GM12878 (cell line): ENCODE measurements around the gene TMC6. TPM values are rescaled to one million over a fixed set of nuclear protein-coding genes. Genes with fewer than 3 reads are reported as not detected.

Experiments used
- ASH2L ChIP-seq: fragments of 300-600, 200-600 bp; sonication (generic); IDR thresholded peaks from 2 replicates; pipeline ENCODE4 v1.6.1; 2017; ENCODE audit warnings: low read depth, mild to moderate bottlenecking, borderline replicate concordance
- CBX3 ChIP-seq: fragments of 200-600 bp; sonication (generic); IDR thresholded peaks from 2 replicates; pipeline ENCODE4 v1.6.1; 2016; ENCODE audit warnings: low read depth, borderline replicate concordance
- CBX5 ChIP-seq: sonication (generic); IDR thresholded peaks from 2 replicates; pipeline ENCODE4 v1.6.1; 2016; ENCODE audit warnings: low read depth, moderate library complexity, mild to moderate bottlenecking, inconsistent platforms
- EP300 ChIP-seq, 2 experiments: fragments of 150-350 bp in 1 of 2; IDR thresholded peaks; 2 replicates each; pipeline ENCODE4 v1.6.1; 2011 to 2012; ENCODE audit warnings: low read depth in 2 of 2, low read length in 2 of 2, borderline replicate concordance in 1 of 2, improper control_type of control experiment in 1 of 2, inconsistent platforms in 1 of 2; ENCODE audit not compliant: control insufficient read depth in 1 of 2
- FOS ChIP-seq: IDR thresholded peaks from 3 replicates; pipeline ENCODE4 v1.6.1; 2011; ENCODE audit warnings: borderline replicate concordance; ENCODE audit not compliant: insufficient read length; ENCODE audit errors: extremely low read depth
- HDAC6 ChIP-seq: fragments of 200-600 bp; sonication (generic); IDR thresholded peaks from one replicate; pipeline ENCODE4 v1.8.0; 2017; ENCODE audit warnings: antibody characterized with exemption; ENCODE audit not compliant: unreplicated experiment
- JUND ChIP-seq: IDR thresholded peaks from 2 replicates; pipeline ENCODE4 v1.6.1; 2012; ENCODE audit warnings: low read depth, mild to moderate bottlenecking, low read length, improper control_type of control experiment, moderate library complexity
- MTA3 ChIP-seq: IDR thresholded peaks from 2 replicates; pipeline ENCODE4 v1.6.1; 2012; ENCODE audit warnings: low read length, inconsistent platforms, borderline replicate concordance
- MXI1 ChIP-seq: fragments of 150-350 bp; IDR thresholded peaks from 2 replicates; pipeline ENCODE4 v1.6.1; 2011; ENCODE audit warnings: low read depth, mild to moderate bottlenecking, inconsistent platforms, low read length, improper control_type of control experiment
- NFYB ChIP-seq: IDR thresholded peaks from 2 replicates; pipeline ENCODE4 v1.6.1; 2011; ENCODE audit warnings: low read depth, mild to moderate bottlenecking, low read length, improper control_type of control experiment, moderate library complexity; ENCODE audit not compliant: insufficient read depth
- NR2F1 ChIP-seq: fragments of 450-650 bp; conservative IDR thresholded peaks from 2 replicates; pipeline ENCODE4 v1.6.1; 2017; ENCODE audit warnings: mild to moderate bottlenecking
- POLR2A ChIP-seq: IDR thresholded peaks from 2 replicates; pipeline ENCODE4 v1.6.1; 2011; ENCODE audit warnings: low read depth, mild to moderate bottlenecking, low read length
- POLR2AphosphoS5 ChIP-seq: IDR thresholded peaks from 2 replicates; pipeline ENCODE4 v1.6.1; 2011; ENCODE audit warnings: mild to moderate bottlenecking, low read length, inconsistent platforms
- RELA ChIP-seq: fragments of 450-650 bp; IDR thresholded peaks from 2 replicates; pipeline ENCODE4 v1.8.0; 2014; ENCODE audit warnings: borderline replicate concordance; ENCODE audit not compliant: partially characterized antibody
- SP1 ChIP-seq: IDR thresholded peaks from one replicate; pipeline ENCODE4 v1.6.1; 2011; ENCODE audit warnings: low read depth, low read length
- ZSCAN29 ChIP-seq: fragments of 450-650 bp; IDR thresholded peaks from 2 replicates; pipeline ENCODE4 v1.6.1; 2017; ENCODE audit warnings: mild to moderate bottlenecking, moderate library complexity
- polyA plus RNA-seq, 11 experiments: library from polyadenylated mRNA; depleted of rRNA in 4 of 11; unstranded in 6 of 11; stranded (reverse) in 5 of 11; fragments of >200 nt; fragmentation: Nextera tagmentation in 4 of 11; fragmentation: Illumina TruSeq in 1 of 11; extraction: Ambion mirVana in 4 of 11; extraction: Trizol in 1 of 11; gene quantifications; 1 replicate in 1 of 11; 2 replicates in 10 of 11; pipeline versions ENCODE4 v1.2.1 to v1.2.3, GENCODE V29; 2011 to 2016; ENCODE audit warnings: inconsistent platforms in 2 of 11, missing spikeins in 2 of 11, low read depth in 1 of 11
- total RNA-seq, 4 experiments: library from RNA; depleted of rRNA in 3 of 4; stranded (reverse); fragments of >200 nt in 3 of 4; fragmentation: Illumina TruSeq in 1 of 4; extraction: Trizol in 1 of 4; gene quantifications; 2 replicates each; pipeline versions ENCODE4 v1.2.1 to v1.2.3, GENCODE V29; 2013 to 2021
- TF ChIP-seq, protein P1 (sequence below): fragments of 450-650 bp; IDR thresholded peaks from 2 replicates; pipeline ENCODE4 v1.6.1; 2017; ENCODE audit warnings: mild to moderate bottlenecking, moderate library complexity
- TF ChIP-seq, protein P2 (sequence below): IDR thresholded peaks from 2 replicates; pipeline ENCODE4 v1.6.1; 2012; ENCODE audit warnings: mild to moderate bottlenecking, low read depth, low read length
- TF ChIP-seq, protein P3 (sequence below): IDR thresholded peaks from 2 replicates; pipeline ENCODE4 v1.6.1; 2012; ENCODE audit warnings: low read depth, low read length, improper control_type of control experiment
- TF ChIP-seq, protein P4 (sequence below): IDR thresholded peaks from 2 replicates; pipeline ENCODE4 v1.6.1; 2011; ENCODE audit warnings: low read depth, low read length, improper control_type of control experiment, borderline replicate concordance
- TF ChIP-seq, protein P5 (sequence below): IDR thresholded peaks from 2 replicates; pipeline ENCODE4 v1.6.1; 2011; ENCODE audit warnings: borderline replicate concordance, low read depth, mild to moderate bottlenecking, moderate library complexity, low read length; ENCODE audit not compliant: insufficient read depth, poor library complexity, severe bottlenecking

TMC6 gene
- total and polyA plus RNA-seq, 10 of the 15 experiments (the other 5 are each of a cell fraction or from before 2014, with no cell fraction given): 1.9 to 232 (median 60.6) TPM

DNA sequence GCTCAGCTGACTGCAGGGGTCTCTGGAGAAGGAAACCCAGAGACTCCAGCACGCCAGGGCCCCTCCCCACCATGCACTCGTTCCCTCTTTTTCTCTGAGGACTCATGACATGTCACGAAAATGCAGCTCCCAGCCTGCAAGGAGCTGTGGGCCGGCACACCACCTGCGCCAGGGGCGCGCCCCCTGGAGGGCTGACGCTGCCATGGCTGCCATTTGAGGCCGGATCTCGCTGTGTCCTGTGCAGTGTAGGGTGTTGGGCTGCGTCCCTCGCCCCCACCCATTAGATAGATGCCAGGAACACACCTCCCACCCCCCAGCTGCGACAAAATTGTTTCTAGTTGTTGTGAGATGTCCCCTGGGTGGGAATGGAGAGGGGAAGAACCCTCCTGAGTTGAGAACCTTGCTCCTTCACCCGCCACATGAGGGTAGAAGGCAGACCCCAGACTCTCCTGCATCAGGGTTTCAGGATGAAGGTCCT, 48.0 kb upstream of the TMC6 start (continued):
- TF ChIP-seq, protein P1, sequence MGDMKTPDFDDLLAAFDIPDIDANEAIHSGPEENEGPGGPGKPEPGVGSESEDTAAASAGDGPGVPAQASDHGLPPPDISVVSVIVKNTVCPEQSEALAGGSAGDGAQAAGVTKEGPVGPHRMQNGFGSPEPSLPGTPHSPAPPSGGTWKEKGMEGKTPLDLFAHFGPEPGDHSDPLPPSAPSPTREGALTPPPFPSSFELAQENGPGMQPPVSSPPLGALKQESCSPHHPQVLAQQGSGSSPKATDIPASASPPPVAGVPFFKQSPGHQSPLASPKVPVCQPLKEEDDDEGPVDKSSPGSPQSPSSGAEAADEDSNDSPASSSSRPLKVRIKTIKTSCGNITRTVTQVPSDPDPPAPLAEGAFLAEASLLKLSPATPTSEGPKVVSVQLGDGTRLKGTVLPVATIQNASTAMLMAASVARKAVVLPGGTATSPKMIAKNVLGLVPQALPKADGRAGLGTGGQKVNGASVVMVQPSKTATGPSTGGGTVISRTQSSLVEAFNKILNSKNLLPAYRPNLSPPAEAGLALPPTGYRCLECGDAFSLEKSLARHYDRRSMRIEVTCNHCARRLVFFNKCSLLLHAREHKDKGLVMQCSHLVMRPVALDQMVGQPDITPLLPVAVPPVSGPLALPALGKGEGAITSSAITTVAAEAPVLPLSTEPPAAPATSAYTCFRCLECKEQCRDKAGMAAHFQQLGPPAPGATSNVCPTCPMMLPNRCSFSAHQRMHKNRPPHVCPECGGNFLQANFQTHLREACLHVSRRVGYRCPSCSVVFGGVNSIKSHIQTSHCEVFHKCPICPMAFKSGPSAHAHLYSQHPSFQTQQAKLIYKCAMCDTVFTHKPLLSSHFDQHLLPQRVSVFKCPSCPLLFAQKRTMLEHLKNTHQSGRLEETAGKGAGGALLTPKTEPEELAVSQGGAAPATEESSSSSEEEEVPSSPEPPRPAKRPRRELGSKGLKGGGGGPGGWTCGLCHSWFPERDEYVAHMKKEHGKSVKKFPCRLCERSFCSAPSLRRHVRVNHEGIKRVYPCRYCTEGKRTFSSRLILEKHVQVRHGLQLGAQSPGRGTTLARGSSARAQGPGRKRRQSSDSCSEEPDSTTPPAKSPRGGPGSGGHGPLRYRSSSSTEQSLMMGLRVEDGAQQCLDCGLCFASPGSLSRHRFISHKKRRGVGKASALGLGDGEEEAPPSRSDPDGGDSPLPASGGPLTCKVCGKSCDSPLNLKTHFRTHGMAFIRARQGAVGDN: peak; percentile 24; the same call in 1 of the 2 replicates
- TF ChIP-seq NFYB (no peak), MXI1 (no peak; the same call in 1 of the 2 replicates), MTA3 (no peak; the same call in 1 of the 2 replicates), JUND (no peak), NR2F1 (no peak), CBX3 (no peak), POLR2AphosphoS5 (peak; percentile 75; the same call in 1 of the 2 replicates), HDAC6 (no peak), CBX5 (no peak), RELA (peak; percentile 9), ZSCAN29 (no peak), SP1 (no peak), FOS (no peak), ASH2L (no peak), POLR2A (peak; percentile 75), EP300 (IDR thresholded peaks at IDR 0.05; ENCODE audit: borderline replicate concordance in 1 of 2, control insufficient read depth in 1 of 2, low read depth in 2 of 2, low read length in 2 of 2) (no peak)
- TF ChIP-seq, protein P2, sequence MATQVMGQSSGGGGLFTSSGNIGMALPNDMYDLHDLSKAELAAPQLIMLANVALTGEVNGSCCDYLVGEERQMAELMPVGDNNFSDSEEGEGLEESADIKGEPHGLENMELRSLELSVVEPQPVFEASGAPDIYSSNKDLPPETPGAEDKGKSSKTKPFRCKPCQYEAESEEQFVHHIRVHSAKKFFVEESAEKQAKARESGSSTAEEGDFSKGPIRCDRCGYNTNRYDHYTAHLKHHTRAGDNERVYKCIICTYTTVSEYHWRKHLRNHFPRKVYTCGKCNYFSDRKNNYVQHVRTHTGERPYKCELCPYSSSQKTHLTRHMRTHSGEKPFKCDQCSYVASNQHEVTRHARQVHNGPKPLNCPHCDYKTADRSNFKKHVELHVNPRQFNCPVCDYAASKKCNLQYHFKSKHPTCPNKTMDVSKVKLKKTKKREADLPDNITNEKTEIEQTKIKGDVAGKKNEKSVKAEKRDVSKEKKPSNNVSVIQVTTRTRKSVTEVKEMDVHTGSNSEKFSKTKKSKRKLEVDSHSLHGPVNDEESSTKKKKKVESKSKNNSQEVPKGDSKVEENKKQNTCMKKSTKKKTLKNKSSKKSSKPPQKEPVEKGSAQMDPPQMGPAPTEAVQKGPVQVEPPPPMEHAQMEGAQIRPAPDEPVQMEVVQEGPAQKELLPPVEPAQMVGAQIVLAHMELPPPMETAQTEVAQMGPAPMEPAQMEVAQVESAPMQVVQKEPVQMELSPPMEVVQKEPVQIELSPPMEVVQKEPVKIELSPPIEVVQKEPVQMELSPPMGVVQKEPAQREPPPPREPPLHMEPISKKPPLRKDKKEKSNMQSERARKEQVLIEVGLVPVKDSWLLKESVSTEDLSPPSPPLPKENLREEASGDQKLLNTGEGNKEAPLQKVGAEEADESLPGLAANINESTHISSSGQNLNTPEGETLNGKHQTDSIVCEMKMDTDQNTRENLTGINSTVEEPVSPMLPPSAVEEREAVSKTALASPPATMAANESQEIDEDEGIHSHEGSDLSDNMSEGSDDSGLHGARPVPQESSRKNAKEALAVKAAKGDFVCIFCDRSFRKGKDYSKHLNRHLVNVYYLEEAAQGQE: no peak
- TF ChIP-seq, protein P3, sequence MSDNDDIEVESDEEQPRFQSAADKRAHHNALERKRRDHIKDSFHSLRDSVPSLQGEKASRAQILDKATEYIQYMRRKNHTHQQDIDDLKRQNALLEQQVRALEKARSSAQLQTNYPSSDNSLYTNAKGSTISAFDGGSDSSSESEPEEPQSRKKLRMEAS: 0 out of 2 replicates have a peak, but pooled peaks have one; percentile 35
- TF ChIP-seq, protein P4, sequence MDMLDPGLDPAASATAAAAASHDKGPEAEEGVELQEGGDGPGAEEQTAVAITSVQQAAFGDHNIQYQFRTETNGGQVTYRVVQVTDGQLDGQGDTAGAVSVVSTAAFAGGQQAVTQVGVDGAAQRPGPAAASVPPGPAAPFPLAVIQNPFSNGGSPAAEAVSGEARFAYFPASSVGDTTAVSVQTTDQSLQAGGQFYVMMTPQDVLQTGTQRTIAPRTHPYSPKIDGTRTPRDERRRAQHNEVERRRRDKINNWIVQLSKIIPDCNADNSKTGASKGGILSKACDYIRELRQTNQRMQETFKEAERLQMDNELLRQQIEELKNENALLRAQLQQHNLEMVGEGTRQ: no peak
- TF ChIP-seq, protein P5, sequence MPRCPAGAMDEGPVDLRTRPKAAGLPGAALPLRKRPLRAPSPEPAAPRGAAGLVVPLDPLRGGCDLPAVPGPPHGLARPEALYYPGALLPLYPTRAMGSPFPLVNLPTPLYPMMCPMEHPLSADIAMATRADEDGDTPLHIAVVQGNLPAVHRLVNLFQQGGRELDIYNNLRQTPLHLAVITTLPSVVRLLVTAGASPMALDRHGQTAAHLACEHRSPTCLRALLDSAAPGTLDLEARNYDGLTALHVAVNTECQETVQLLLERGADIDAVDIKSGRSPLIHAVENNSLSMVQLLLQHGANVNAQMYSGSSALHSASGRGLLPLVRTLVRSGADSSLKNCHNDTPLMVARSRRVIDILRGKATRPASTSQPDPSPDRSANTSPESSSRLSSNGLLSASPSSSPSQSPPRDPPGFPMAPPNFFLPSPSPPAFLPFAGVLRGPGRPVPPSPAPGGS: peak; percentile 62
